HCT116 (cell line): ENCODE data around the gene STRC.
"Not testable (repeated sequence)": the region's sequence is repeated elsewhere in the genome, so short reads cannot be mapped to it uniquely, and the experiment has no call there.

Experiments
- EZH2phosphoT487 ChIP-seq: fragments of 200-600 bp; IDR thresholded peaks from 2 replicates; pipeline ENCODE4 v1.6.1; 2018; ENCODE audit warnings: antibody characterized with exemption, borderline replicate concordance
- POLR2A ChIP-seq: IDR thresholded peaks from 2 replicates; pipeline ENCODE4 v1.7.0; 2011; ENCODE audit warnings: borderline replicate concordance; ENCODE audit not compliant: insufficient read depth, insufficient read length; ENCODE audit errors: extremely low read depth
- SIN3A ChIP-seq: IDR thresholded peaks from 2 replicates; pipeline ENCODE4 v1.6.1; 2012; ENCODE audit warnings: low read depth
- SRF ChIP-seq: IDR thresholded peaks from 2 replicates; pipeline ENCODE4 v1.6.1; 2012; ENCODE audit warnings: low read depth
- TF ChIP-seq, protein P1 (sequence below): IDR thresholded peaks from 2 replicates; pipeline ENCODE4 v1.6.1; 2011; ENCODE audit warnings: mild to moderate bottlenecking, low read length, moderate library complexity; ENCODE audit not compliant: insufficient replicate concordance; ENCODE audit errors: extremely low read depth
- TF ChIP-seq, protein P2 (sequence below), 3 experiments: fragments of 200-600 bp in 1 of 3; sonication (generic) in 1 of 3; IDR thresholded peaks in 2 of 3; conservative IDR thresholded peaks in 1 of 3; 2 replicates each; pipeline ENCODE4 v1.5.1; 2012 to 2017; ENCODE audit warnings: low read depth in 2 of 3, low read length in 2 of 3, antibody characterized with exemption in 1 of 3, borderline replicate concordance in 1 of 3, control low read depth in 1 of 3, mild to moderate bottlenecking in 1 of 3, mixed read lengths in 1 of 3, mixed run types in 1 of 3, moderate library complexity in 1 of 3; ENCODE audit not compliant: insufficient read depth in 1 of 3

DNA sequence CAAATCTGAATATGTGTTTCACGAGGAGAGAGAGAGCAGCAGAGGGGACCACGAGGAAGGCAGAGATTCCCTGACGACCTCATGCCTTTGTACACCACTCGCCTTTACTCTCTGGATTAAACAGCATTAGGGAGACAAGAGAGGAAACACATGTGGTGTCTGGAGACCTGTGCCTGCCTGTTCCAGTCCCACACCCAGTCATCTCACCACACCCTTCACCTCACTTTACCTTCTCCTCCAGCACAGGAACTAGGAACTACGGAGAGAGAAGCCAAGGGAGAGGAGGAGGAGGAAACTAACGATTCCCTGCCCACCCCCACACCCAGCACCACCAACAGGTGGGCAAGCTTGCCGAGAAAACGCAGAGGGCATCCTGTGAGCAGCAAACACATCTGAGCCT lies 25.8 kb downstream of the STRC start:
- TF ChIP-seq, protein P1, sequence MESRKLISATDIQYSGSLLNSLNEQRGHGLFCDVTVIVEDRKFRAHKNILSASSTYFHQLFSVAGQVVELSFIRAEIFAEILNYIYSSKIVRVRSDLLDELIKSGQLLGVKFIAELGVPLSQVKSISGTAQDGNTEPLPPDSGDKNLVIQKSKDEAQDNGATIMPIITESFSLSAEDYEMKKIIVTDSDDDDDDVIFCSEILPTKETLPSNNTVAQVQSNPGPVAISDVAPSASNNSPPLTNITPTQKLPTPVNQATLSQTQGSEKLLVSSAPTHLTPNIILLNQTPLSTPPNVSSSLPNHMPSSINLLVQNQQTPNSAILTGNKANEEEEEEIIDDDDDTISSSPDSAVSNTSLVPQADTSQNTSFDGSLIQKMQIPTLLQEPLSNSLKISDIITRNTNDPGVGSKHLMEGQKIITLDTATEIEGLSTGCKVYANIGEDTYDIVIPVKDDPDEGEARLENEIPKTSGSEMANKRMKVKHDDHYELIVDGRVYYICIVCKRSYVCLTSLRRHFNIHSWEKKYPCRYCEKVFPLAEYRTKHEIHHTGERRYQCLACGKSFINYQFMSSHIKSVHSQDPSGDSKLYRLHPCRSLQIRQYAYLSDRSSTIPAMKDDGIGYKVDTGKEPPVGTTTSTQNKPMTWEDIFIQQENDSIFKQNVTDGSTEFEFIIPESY = not testable (repeated sequence)
- TF ChIP-seq, protein P2, sequence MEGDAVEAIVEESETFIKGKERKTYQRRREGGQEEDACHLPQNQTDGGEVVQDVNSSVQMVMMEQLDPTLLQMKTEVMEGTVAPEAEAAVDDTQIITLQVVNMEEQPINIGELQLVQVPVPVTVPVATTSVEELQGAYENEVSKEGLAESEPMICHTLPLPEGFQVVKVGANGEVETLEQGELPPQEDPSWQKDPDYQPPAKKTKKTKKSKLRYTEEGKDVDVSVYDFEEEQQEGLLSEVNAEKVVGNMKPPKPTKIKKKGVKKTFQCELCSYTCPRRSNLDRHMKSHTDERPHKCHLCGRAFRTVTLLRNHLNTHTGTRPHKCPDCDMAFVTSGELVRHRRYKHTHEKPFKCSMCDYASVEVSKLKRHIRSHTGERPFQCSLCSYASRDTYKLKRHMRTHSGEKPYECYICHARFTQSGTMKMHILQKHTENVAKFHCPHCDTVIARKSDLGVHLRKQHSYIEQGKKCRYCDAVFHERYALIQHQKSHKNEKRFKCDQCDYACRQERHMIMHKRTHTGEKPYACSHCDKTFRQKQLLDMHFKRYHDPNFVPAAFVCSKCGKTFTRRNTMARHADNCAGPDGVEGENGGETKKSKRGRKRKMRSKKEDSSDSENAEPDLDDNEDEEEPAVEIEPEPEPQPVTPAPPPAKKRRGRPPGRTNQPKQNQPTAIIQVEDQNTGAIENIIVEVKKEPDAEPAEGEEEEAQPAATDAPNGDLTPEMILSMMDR (IDR thresholded peaks at IDR 0.05 in 2 of 3, conservative IDR thresholded peaks at IDR 0.05 in 1 of 3; ENCODE audit: borderline replicate concordance in 1 of 3, insufficient read depth in 1 of 3, low read depth in 2 of 3, low read length in 2 of 3) = not testable (repeated sequence)
- not testable (repeated sequence) for TF ChIP-seq SIN3A, EZH2phosphoT487, SRF, POLR2A
